ENCODE measurements around the gene PRPF19. TPM values are rescaled to one million over a fixed set of nuclear protein-coding genes. Genes with fewer than 3 reads are reported as not detected.

PRPF19 gene
- total and polyA plus RNA-seq, 2 experiments from 2014 or later = 19.1 to 58.9 TPM

GRCh38 chr11:60919956-60920355 is 13.6 kb upstream of the PRPF19 start:
- Histone ChIP-seq H4K20me1 (ENCODE audit: insufficient read depth) (no peaks in the 10 kb centered on the region), H3K4me2 (ENCODE audit: unreplicated experiment) (no peak overlapping the region), H2AFZ (no peak overlapping the region), H3K79me2 (ENCODE audit: insufficient read depth) (peaks cover 48% of the 10 kb centered on the region), H3K9me2 (ENCODE audit: insufficient read depth) (no peaks in the 10 kb centered on the region), H3K4me3 (no peak overlapping the region), H3F3A (ENCODE audit: insufficient read depth) (no peaks in the 10 kb centered on the region; the same call in 1 of the 2 replicates), H3K36me3 (ENCODE audit: low read depth) (no peaks in the 10 kb centered on the region), H3K27me3 (replicated peaks; ENCODE audit: insufficient read depth) (no peaks in the 10 kb centered on the region), H3K27ac (no peak overlapping the region), H3K9ac (no peak overlapping the region), H3K4me1 (ENCODE audit: insufficient read depth) (peaks cover 15% of the 10 kb centered on the region; the same call in 1 of the 2 replicates), H3K9me3 (ENCODE audit: low read depth) (no peaks in the 10 kb centered on the region)
- DNase-seq = peak; percentile 12
- no peak for TF ChIP-seq EZH2 (IDR thresholded peaks at IDR 0.05; ENCODE audit: insufficient read depth, poor library complexity, severe bottlenecking)
- TF ChIP-seq EZH2phosphoT487 (IDR thresholded peaks at IDR 0.05; ENCODE audit: insufficient read depth, low read depth) = no peak
- WGBS, 2 experiments (ENCODE audit: low coverage in 1 of 2, low lambda C conversion rate in 2 of 2, missing lambda C conversion rate in 2 of 2) = 67 to 69% methylated on average over 2 of the region's 2 CpGs
- in situ Hi-C loops (cut with MboI) = no loop called here

- 70 to 72% methylated on average over 1 of the region's 1 CpG for WGBS, 2 experiments (ENCODE audit: low coverage in 1 of 2, low lambda C conversion rate in 2 of 2, missing lambda C conversion rate in 2 of 2)
- Histone ChIP-seq H3K4me2 (ENCODE audit: unreplicated experiment) (no peak overlapping the region), H3K4me3 (no peak overlapping the region), H3K27ac (no peak overlapping the region), H3K9me2 (ENCODE audit: insufficient read depth) (no peaks in the 10 kb centered on the region), H3K79me2 (ENCODE audit: insufficient read depth) (peaks cover 48% of the 10 kb centered on the region), H4K20me1 (ENCODE audit: insufficient read depth) (no peaks in the 10 kb centered on the region), H3K4me1 (ENCODE audit: insufficient read depth) (peaks cover 17% of the 10 kb centered on the region; the same call in 1 of the 2 replicates), H3F3A (ENCODE audit: insufficient read depth) (no peaks in the 10 kb centered on the region; the same call in 1 of the 2 replicates), H3K27me3 (replicated peaks; ENCODE audit: insufficient read depth) (no peaks in the 10 kb centered on the region), H3K36me3 (ENCODE audit: low read depth) (no peaks in the 10 kb centered on the region), H3K9ac (no peak overlapping the region), H3K9me3 (ENCODE audit: low read depth) (no peaks in the 10 kb centered on the region), H2AFZ (no peak overlapping the region)
- TF ChIP-seq EZH2phosphoT487 (IDR thresholded peaks at IDR 0.05; ENCODE audit: insufficient read depth, low read depth) = no peak
- no peak for TF ChIP-seq EZH2 (IDR thresholded peaks at IDR 0.05; ENCODE audit: insufficient read depth, poor library complexity, severe bottlenecking)
- DNase-seq = no peak
- in situ Hi-C loops (cut with MboI) = no loop called here
These were observed 12.9 kb upstream of the PRPF19 start for GRCh38 chr11:60919320-60919719.

GRCh38 chr11:60918939-60919265 is 12.5 kb upstream of the PRPF19 start:
- no peak overlapping the region for H3K4me3 ChIP-seq
- in situ Hi-C loops (cut with MboI) = no loop called here
- no peaks in the 10 kb centered on the region for H3K9me2 ChIP-seq (ENCODE audit: insufficient read depth)
- H3K9me3 ChIP-seq (ENCODE audit: low read depth) = no peaks in the 10 kb centered on the region
- TF ChIP-seq EZH2 (IDR thresholded peaks at IDR 0.05; ENCODE audit: insufficient read depth, poor library complexity, severe bottlenecking) = no peak
- no peak for TF ChIP-seq EZH2phosphoT487 (IDR thresholded peaks at IDR 0.05; ENCODE audit: insufficient read depth, low read depth)
- no peaks in the 10 kb centered on the region for H4K20me1 ChIP-seq (ENCODE audit: insufficient read depth)
- H3K4me2 ChIP-seq (ENCODE audit: unreplicated experiment) = no peak overlapping the region
- no peak overlapping the region for H3K9ac ChIP-seq
- DNase-seq = peak; percentile 57
- no peak overlapping the region for H3K27ac ChIP-seq
- WGBS, 2 experiments (ENCODE audit: low coverage in 1 of 2, low lambda C conversion rate in 2 of 2, missing lambda C conversion rate in 2 of 2) = 32 to 47% methylated on average over 2 of the region's 2 CpGs
- peaks cover 48% of the 10 kb centered on the region for H3K79me2 ChIP-seq (ENCODE audit: insufficient read depth)
- no peaks in the 10 kb centered on the region for H3K27me3 ChIP-seq (replicated peaks; ENCODE audit: insufficient read depth)
- peaks cover 17% of the 10 kb centered on the region; the same call in 1 of the 2 replicates for H3K4me1 ChIP-seq (ENCODE audit: insufficient read depth)
- no peak overlapping the region for H2AFZ ChIP-seq
- no peaks in the 10 kb centered on the region for H3K36me3 ChIP-seq (ENCODE audit: low read depth)
- H3F3A ChIP-seq (ENCODE audit: insufficient read depth) = no peaks in the 10 kb centered on the region; the same call in 1 of the 2 replicates

- H3F3A ChIP-seq (ENCODE audit: insufficient read depth) = peaks cover 3% of the 10 kb centered on the region; the same call in 1 of the 2 replicates
- H3K4me3 ChIP-seq = no peak overlapping the region
- H2AFZ ChIP-seq = no peak overlapping the region
- no peaks in the 10 kb centered on the region for H3K9me3 ChIP-seq (ENCODE audit: low read depth)
- H3K79me2 ChIP-seq (ENCODE audit: insufficient read depth) = peaks cover 48% of the 10 kb centered on the region
- H3K9me2 ChIP-seq (ENCODE audit: insufficient read depth) = no peaks in the 10 kb centered on the region
- H3K27ac ChIP-seq = no peak overlapping the region
- no peaks in the 10 kb centered on the region for H3K36me3 ChIP-seq (ENCODE audit: low read depth)
- no peaks in the 10 kb centered on the region for H4K20me1 ChIP-seq (ENCODE audit: insufficient read depth)
- in situ Hi-C loops (cut with MboI) = no loop called here
- 86 to 89% methylated on average over 4 of the region's 4 CpGs for WGBS, 2 experiments (ENCODE audit: low coverage in 1 of 2, low lambda C conversion rate in 2 of 2, missing lambda C conversion rate in 2 of 2)
- H3K27me3 ChIP-seq (replicated peaks; ENCODE audit: insufficient read depth) = no peaks in the 10 kb centered on the region
- peaks cover 17% of the 10 kb centered on the region; the same call in 1 of the 2 replicates for H3K4me1 ChIP-seq (ENCODE audit: insufficient read depth)
- DNase-seq = no peak
- no peak overlapping the region for H3K9ac ChIP-seq
- TF ChIP-seq EZH2 (IDR thresholded peaks at IDR 0.05; ENCODE audit: insufficient read depth, poor library complexity, severe bottlenecking) (no peak), EZH2phosphoT487 (IDR thresholded peaks at IDR 0.05; ENCODE audit: insufficient read depth, low read depth) (no peak)
- no peak overlapping the region for H3K4me2 ChIP-seq (ENCODE audit: unreplicated experiment)
These were observed 12.0 kb upstream of the PRPF19 start for GRCh38 chr11:60918251-60918938.

Data from GM23248 (cell line).